Psoas muscle (tissue), 8 donors: ENCODE data around the gene IL13. TPM values are rescaled to one million over a fixed set of nuclear protein-coding genes. Genes with fewer than 3 reads are reported as not detected.

Experiments used
- ATAC-seq, 4 donors: fragments of 200-7000 bp; cut with Tn5 transposase; one replicate each; pipeline ENCODE4 v1.9.1; 2020; ENCODE audit warnings: moderate library complexity in 3 of 4, mild to moderate bottlenecking in 2 of 4
- DNase-seq, 2 donors: peaks; one replicate each; pipeline ENCODE4 v3.0.0-alpha.2; 2020
- H3K27ac ChIP-seq: fragments of 200-600 bp; one replicate; pipeline ENCODE4 v1.8.0; 2022
- H3K27me3 ChIP-seq, 3 donors: fragments of 200-600 bp in 1 of 3; one replicate each; pipeline versions ENCODE4 v1.6.1 to v1.8.0; 2013 to 2022; ENCODE audit warnings: low read length in 2 of 3, mild to moderate bottlenecking in 2 of 3, moderate library complexity in 1 of 3; ENCODE audit not compliant: insufficient read depth in 3 of 3
- H3K36me3 ChIP-seq, 2 donors: fragments of 200-600 bp in 1 of 2; one replicate each; pipeline versions ENCODE4 v1.6.1 to v1.8.0; 2013 to 2022; ENCODE audit warnings: low read depth in 1 of 2, mild to moderate bottlenecking in 1 of 2, moderate library complexity in 1 of 2; ENCODE audit not compliant: insufficient read depth in 1 of 2
- H3K4me1 ChIP-seq: fragments of 200-600 bp; one replicate; pipeline ENCODE4 v1.8.0; 2022
- H3K4me3 ChIP-seq: fragments of 200-600 bp; one replicate; pipeline ENCODE4 v1.8.0; 2022; ENCODE audit warnings: mild to moderate bottlenecking
- H3K9me3 ChIP-seq: fragments of 200-600 bp; one replicate; pipeline ENCODE4 v1.8.0; 2022
- WGBS, 3 donors: extraction: QIAGEN DNeasy Blood & Tissue Kit; methylation state at CpG; one replicate each; pipeline versions ENCODE4 v1.1.6 to v1.1.7; 2013; 5-methylcytosine and 5-hydroxymethylcytosine counted together
- intact Hi-C, 2 donors: fragments of 100-400 bp; cut with DNase I; formaldehyde crosslinking; loops; one replicate each; pipeline versions ENCODE4 v1.11.0 to v1.14.2; 2022
- polyA plus RNA-seq, 3 donors: library from polyadenylated mRNA; stranded (reverse); fragments of 200-250 nt; gene quantifications; one replicate each; pipeline ENCODE4 v1.2.3, GENCODE V29; 2013
- total RNA-seq, 4 donors: library from RNA; stranded (reverse); fragmentation: NEBNext Ultra II Directional in 2 of 4; extraction: Animal tissue kit (Norgen Biotek cat#: 25700) in 2 of 4; gene quantifications; one replicate each; pipeline versions ENCODE4 v1.2.1 to v1.2.4, GENCODE V29; 2021 to 2023
- TF ChIP-seq, protein P1 (sequence below): fragments of 200-600 bp; IDR thresholded peaks from one replicate; pipeline ENCODE4 v1.8.0; 2022; ENCODE audit warnings: antibody characterized with exemption
- donor health status: healthy with polysubstance abuse.
- donor health status: DM: no; HTN: no; CAD: no; lungs with moderate emphysema.
- donor health status: Bipolar disorder and iron deficiency.
- donor health status: healthy.
- donor health status: DM: yes; HTN: yes; CAD: no.
- donor health status: DM: no; HTN: no; CAD: no.
- donor health status: DM: no; HTN: no; CAD: no.
- donor health status: DM: yes; HTN: yes; CAD: no.

IL13 gene
- total and polyA plus RNA-seq, 7 donors, result not detected

GRCh38 chr5:132673939-132674630, 16.1 kb downstream of the IL13 start, which contains the start of gene IL4:
IL4 (plus strand) TSS chr5:132673989; CDS start chr5:132674051, 62 bp downstream.
- Histone ChIP-seq H3K27ac (no peak within 1 kb of the TSS), H3K9me3 (no peaks in the 10 kb centered on the region), H3K27me3 (peaks cover 0 to 2% (median 0%) of the 10 kb centered on the region in 3 donors), H3K36me3 (no peaks in the 10 kb centered on the region), H3K4me3 (no peak within 1 kb of the TSS), H3K4me1 (no peaks in the 10 kb centered on the region)
- DNase-seq (no peak), ATAC-seq (no peak)
- TF ChIP-seq, protein P1, sequence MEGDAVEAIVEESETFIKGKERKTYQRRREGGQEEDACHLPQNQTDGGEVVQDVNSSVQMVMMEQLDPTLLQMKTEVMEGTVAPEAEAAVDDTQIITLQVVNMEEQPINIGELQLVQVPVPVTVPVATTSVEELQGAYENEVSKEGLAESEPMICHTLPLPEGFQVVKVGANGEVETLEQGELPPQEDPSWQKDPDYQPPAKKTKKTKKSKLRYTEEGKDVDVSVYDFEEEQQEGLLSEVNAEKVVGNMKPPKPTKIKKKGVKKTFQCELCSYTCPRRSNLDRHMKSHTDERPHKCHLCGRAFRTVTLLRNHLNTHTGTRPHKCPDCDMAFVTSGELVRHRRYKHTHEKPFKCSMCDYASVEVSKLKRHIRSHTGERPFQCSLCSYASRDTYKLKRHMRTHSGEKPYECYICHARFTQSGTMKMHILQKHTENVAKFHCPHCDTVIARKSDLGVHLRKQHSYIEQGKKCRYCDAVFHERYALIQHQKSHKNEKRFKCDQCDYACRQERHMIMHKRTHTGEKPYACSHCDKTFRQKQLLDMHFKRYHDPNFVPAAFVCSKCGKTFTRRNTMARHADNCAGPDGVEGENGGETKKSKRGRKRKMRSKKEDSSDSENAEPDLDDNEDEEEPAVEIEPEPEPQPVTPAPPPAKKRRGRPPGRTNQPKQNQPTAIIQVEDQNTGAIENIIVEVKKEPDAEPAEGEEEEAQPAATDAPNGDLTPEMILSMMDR, result no peak
- intact Hi-C loops, result no loop called here
- WGBS, 3 donors, result 60 to 69% (median 62%) methylated on average over 14 of the region's 14 CpGs

DNA sequence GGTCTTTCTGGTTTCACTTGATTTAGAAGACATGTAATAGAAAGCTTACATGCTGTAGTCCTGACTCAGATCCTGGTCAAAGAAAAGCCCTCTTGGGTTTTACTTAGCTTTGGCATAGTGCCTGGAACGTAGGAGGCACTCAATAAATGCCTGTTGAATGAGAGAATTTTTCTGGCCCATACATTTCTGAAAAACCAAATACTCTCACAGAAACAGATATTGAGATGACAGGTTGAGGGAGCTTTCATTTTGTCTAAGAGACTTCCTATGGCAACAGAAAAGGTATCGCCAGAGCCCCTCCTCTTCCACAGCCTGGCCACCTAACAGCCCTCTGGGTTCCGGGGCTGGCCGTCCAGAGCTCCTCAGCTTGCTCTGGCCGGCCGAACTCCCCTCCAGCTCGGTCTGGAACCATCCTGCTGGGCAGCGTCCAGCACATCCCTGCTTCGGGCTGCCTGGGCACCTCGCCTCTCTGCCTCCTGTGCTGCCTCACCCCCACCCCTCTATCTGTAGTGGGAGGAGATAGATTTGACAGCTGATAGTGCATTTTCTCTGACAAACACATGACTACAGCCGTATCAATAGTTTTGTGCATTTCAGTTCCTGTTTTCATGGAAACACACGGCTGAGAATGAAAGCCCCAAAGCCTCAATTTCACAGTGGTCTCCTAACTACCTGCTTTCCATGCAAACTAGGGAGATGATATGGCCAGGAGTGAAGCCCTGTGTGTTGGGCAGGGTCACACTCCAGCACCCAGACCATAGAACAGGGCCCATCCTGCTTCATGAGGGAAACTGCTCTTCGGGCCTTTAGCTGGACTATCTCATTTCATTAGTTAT, 16.9 kb downstream of the IL13 start:
- Histone ChIP-seq H3K4me3 (no peak overlapping the region), H3K27ac (no peak overlapping the region), H3K9me3 (no peaks in the 10 kb centered on the region), H3K36me3 (no peaks in the 10 kb centered on the region), H3K4me1 (no peaks in the 10 kb centered on the region), H3K27me3 (peaks cover 0 to 2% (median 0%) of the 10 kb centered on the region in 3 donors)
- DNase-seq (no peak), ATAC-seq (peak in 1 of 4 donors; percentile 20)
- WGBS, 3 donors, result 44 to 57% (median 50%) methylated on average over 13 of the region's 13 CpGs
- TF ChIP-seq, protein P1, result no peak
- intact Hi-C loops, result no loop called here

- DNase-seq, result no peak
- no peaks in the 10 kb centered on the region for H3K4me1 ChIP-seq
- H3K9me3 ChIP-seq, result no peaks in the 10 kb centered on the region
- intact Hi-C loops, result no loop called here
- WGBS, 3 donors, result 89 to 93% (median 92%) methylated on average over 11 of the region's 11 CpGs
- ATAC-seq, result no peak
- H3K4me3 ChIP-seq, result no peak overlapping the region
- H3K27me3 ChIP-seq, result peaks cover 0 to 2% (median 0%) of the 10 kb centered on the region in 3 donors
- no peaks in the 10 kb centered on the region for H3K36me3 ChIP-seq
- H3K27ac ChIP-seq, result no peak overlapping the region
- TF ChIP-seq, protein P1, result no peak
These were observed 18.1 kb downstream of the IL13 start for GRCh38 chr5:132675936-132676689.

GRCh38 chr5:132677191-132677590, 19.2 kb downstream of the IL13 start:
- H3K4me3 ChIP-seq, result no peak overlapping the region
- H3K36me3 ChIP-seq, result no peaks in the 10 kb centered on the region
- whole genome bisulfite sequencing, 3 donors, result 47 to 54% (median 50%) methylated on average over 7 of the region's 7 CpGs
- H3K27me3 ChIP-seq, result peaks cover 0 to 2% (median 0%) of the 10 kb centered on the region in 3 donors
- TF ChIP-seq, protein P1, result peak; percentile 7
- peak; percentile 39 to 61 for DNase-seq
- H3K4me1 ChIP-seq, result no peaks in the 10 kb centered on the region
- no peaks in the 10 kb centered on the region for H3K9me3 ChIP-seq
- peak in 3 of 4 donors; percentile 62 to 69 (median 63) for ATAC-seq
- no peak overlapping the region for H3K27ac ChIP-seq
- intact Hi-C loops, result no loop called here
